ENCODE data around the gene RPA3. TPM values are rescaled to one million over a fixed set of nuclear protein-coding genes. Genes with fewer than 3 reads are reported as not detected.

RPA3 gene
- total RNA-seq, 1 experiment from 2014 or later = 108 TPM

DNA sequence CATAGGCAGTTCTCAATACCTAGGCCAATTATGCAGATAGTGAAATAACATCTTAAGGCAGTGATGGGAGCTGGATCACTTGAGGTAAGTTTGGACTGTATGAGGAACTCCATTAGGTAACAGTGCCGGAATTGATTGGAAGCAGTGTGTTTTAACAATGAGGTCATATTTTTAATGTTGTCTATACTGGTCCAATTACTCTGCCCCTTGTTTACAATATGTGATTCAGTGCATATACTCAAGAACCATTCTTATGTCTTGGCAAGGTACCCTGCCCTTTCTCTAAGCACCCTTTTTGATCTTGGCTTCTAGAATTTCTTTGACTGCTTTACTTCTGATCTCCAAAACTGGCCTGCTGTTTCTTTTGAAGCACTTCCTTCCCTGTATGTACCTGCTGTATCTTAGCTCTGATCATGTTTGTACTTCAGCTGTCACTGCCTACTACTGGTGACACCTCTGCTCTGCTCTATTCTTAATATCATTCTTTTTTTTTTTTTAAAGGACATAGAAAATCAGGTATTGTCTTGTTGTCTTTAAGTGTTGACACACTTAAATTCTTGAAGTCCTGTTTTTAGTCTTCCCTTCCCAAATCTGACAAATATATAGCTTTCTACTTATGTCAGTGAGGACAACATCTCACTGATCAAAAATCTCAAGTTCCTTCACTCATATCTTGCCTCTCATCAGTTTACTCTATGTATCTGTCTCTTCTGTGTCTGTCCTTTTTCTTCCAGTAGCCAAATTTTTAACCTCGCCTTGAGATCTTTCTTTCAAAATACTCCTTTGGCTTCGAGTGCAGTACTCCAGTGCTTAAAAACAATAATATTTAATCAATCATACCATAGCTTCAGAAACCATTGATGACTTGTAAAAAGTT, 46.4 kb upstream of the RPA3 start:
- no peak overlapping the region for H3K4me2 ChIP-seq (ENCODE audit: insufficient read depth, insufficient read length, low read length)
- no peaks in the 10 kb centered on the region for H3K9me3 Mint-ChIP-seq

More for the DNA sequence above, 46.4 kb upstream of the RPA3 start:
- H2BK15ac ChIP-seq (ENCODE audit: low read depth, low read length) = no peak overlapping the region
- no peaks in the 10 kb centered on the region for H3K36me3 Mint-ChIP-seq (ENCODE audit: insufficient read depth in 1 of 3, low read depth in 3 of 3)
- no peak overlapping the region for H3K9ac ChIP-seq (ENCODE audit: extremely low read depth, insufficient read length, low read length)
- no peaks in the 10 kb centered on the region for H4K20me1 ChIP-seq (ENCODE audit: control insufficient read depth, insufficient read depth, insufficient read length)
- no peak overlapping the region for H4K91ac ChIP-seq (ENCODE audit: insufficient read length, low read depth, low read length)
- no CpG with 5 or more reads among the region's 3 CpGs for WGBS (ENCODE audit: extremely low coverage, insufficient read length, low lambda C conversion rate)
- H2BK12ac ChIP-seq (ENCODE audit: insufficient read length, low read depth, low read length) = no peak overlapping the region
- no peaks in the 10 kb centered on the region for H3K23me2 ChIP-seq (ENCODE audit: insufficient read length, low read depth, low read length, poor library complexity, severe bottlenecking)
- no peaks in the 10 kb centered on the region for H3K79me1 ChIP-seq (ENCODE audit: insufficient read depth, low read depth, low read length, poor library complexity, severe bottlenecking)
- no peak overlapping the region for H3K14ac ChIP-seq (ENCODE audit: insufficient read depth, low read length)
- no peaks in the 10 kb centered on the region for H3K27me3 Mint-ChIP-seq (ENCODE audit: low read depth)
- H2BK120ac ChIP-seq (ENCODE audit: low read depth, low read length, poor library complexity, severe bottlenecking) = no peak overlapping the region
- peaks cover 0 to 5% of the 10 kb centered on the region in 2 experiments; a peak in 3 of 4 replicates for H3K4me1 Mint-ChIP-seq
- no peak overlapping the region for H3K4me3 Mint-ChIP-seq
- no peaks in the 10 kb centered on the region for H3K4me1 ChIP-seq (ENCODE audit: insufficient read depth, low read length)
- H3K27me3 ChIP-seq (ENCODE audit: insufficient read depth, low read length) = no peaks in the 10 kb centered on the region
- no peak overlapping the region for H3K23ac ChIP-seq (ENCODE audit: insufficient read length, low read depth, low read length)
- H3T11ph ChIP-seq (ENCODE audit: low read length) = no peak overlapping the region
- no peak overlapping the region for H2BK20ac ChIP-seq (ENCODE audit: low read depth, low read length, poor library complexity, severe bottlenecking)
- no peak overlapping the region for H2BK5ac ChIP-seq (ENCODE audit: insufficient read length, low read length)
- TF ChIP-seq, protein P1, sequence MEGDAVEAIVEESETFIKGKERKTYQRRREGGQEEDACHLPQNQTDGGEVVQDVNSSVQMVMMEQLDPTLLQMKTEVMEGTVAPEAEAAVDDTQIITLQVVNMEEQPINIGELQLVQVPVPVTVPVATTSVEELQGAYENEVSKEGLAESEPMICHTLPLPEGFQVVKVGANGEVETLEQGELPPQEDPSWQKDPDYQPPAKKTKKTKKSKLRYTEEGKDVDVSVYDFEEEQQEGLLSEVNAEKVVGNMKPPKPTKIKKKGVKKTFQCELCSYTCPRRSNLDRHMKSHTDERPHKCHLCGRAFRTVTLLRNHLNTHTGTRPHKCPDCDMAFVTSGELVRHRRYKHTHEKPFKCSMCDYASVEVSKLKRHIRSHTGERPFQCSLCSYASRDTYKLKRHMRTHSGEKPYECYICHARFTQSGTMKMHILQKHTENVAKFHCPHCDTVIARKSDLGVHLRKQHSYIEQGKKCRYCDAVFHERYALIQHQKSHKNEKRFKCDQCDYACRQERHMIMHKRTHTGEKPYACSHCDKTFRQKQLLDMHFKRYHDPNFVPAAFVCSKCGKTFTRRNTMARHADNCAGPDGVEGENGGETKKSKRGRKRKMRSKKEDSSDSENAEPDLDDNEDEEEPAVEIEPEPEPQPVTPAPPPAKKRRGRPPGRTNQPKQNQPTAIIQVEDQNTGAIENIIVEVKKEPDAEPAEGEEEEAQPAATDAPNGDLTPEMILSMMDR (conservative IDR thresholded peaks at IDR 0.05) = no peak
- H3K56ac ChIP-seq (ENCODE audit: insufficient read length, low read depth, low read length) = no peak overlapping the region
- no peak for DNase-seq
- no peak overlapping the region for H3K27ac Mint-ChIP-seq
- H2AFZ ChIP-seq (ENCODE audit: low read length) = no peak overlapping the region
- no peak overlapping the region for H3K18ac ChIP-seq (ENCODE audit: insufficient read length, low read depth, low read length)
- no peaks in the 10 kb centered on the region for H3K9me3 ChIP-seq (ENCODE audit: control insufficient read depth, low read depth, low read length)
- no peaks in the 10 kb centered on the region for H3K79me2 ChIP-seq (ENCODE audit: insufficient read depth, low read length)
- H3K27ac ChIP-seq (ENCODE audit: insufficient read length, low read depth, low read length) = no peak overlapping the region
- H2AK5ac ChIP-seq (ENCODE audit: insufficient read length, low read length) = no peak overlapping the region
- H4K5ac ChIP-seq (ENCODE audit: insufficient read length, low read depth, low read length) = no peak overlapping the region
- no peak overlapping the region for H3K4ac ChIP-seq (ENCODE audit: low read depth, low read length)
- H4K8ac ChIP-seq (replicated peaks; ENCODE audit: insufficient read length, low read depth, low read length) = no peak overlapping the region
